A549 (cell line): ENCODE results near the gene CCDC187. TPM values are rescaled to one million over a fixed set of nuclear protein-coding genes. Genes with fewer than 3 reads are reported as not detected.

Experiments
- ATAC-seq, 2 experiments: fragments of 200-7000 bp in 1 of 2; fragments of >200 bp in 1 of 2; cut with Nextera tagmentation in 1 of 2; cut with Tn5 transposase in 1 of 2; 3 replicates each; pipeline versions ENCODE4 v1.8.0 to v1.9.1; 2018 to 2020; ENCODE audit warnings: mild to moderate bottlenecking in 1 of 2, moderate library complexity in 1 of 2
- CTCF ChIA-PET: fragments of 300-600 bp; sonication (Branson Sonifier 250); formaldehyde crosslinking; extraction: SDS; loops from one replicate; lab custom pipeline; 2021; ENCODE audit warnings: antibody characterized with exemption, inconsistent platforms; lab: Yijun Ruan, JAX
- POLR2A ChIA-PET: fragments of 350-600 bp; formaldehyde crosslinking; extraction: SDS; loops from one replicate; lab custom pipeline; 2021; ENCODE audit warnings: antibody characterized with exemption, inconsistent platforms; lab: Yijun Ruan, JAX
- DNase-seq, 2 experiments: peaks; one replicate each; pipeline versions ENCODE4 v3.0.0 to v3.0.0-alpha.2; 2011 to 2016; ENCODE audit warnings: low read depth in 1 of 2, low spot score in 1 of 2
- FAIRE-seq: peaks from 2 replicates; lab custom pipeline; 2011; peaks lifted over from hg19 to GRCh38; lab: Jason Lieb, UNC
- H3K27ac ChIP-seq, 2 experiments: fragments of >200 bp; sonication (Bioruptor Twin); formaldehyde crosslinking; 3 replicates each; pipeline ENCODE4 v1.5.1; 2016 to 2017
- H3K4me1 ChIP-seq: fragments of >200 bp; sonication (Bioruptor Twin); formaldehyde crosslinking; 3 replicates; pipeline ENCODE4 v1.6.1; 2016
- H3K4me2 ChIP-seq: fragments of >200 bp; sonication (Bioruptor Twin); formaldehyde crosslinking; 3 replicates; pipeline ENCODE4 v1.6.1; 2016
- H3K4me3 ChIP-seq: fragments of >200 bp; sonication (Bioruptor Twin); formaldehyde crosslinking; 3 replicates; pipeline ENCODE4 v1.5.1; 2016
- H3K9me3 ChIP-seq: fragments of >200 bp; sonication (Bioruptor Twin); formaldehyde crosslinking; 3 replicates; pipeline ENCODE4 v1.6.1; 2016
- EHF ChIP-seq: fragments of 250-450 bp; sonication (Bioruptor Pico); IDR thresholded peaks from 2 replicates; pipeline ENCODE4 v1.5.0; 2020; ENCODE audit warnings: mild to moderate bottlenecking
- EP300 ChIP-seq, 2 experiments: fragments of >200 bp; sonication (Bioruptor Twin); formaldehyde crosslinking; IDR thresholded peaks; 2 replicates in 1 of 2; 3 replicates in 1 of 2; pipeline ENCODE4 v1.6.1; 2016 to 2017
- FOSB ChIP-seq: fragments of 250-450 bp; sonication (Bioruptor Pico); IDR thresholded peaks from 2 replicates; pipeline ENCODE4 v1.5.0; 2020; ENCODE audit warnings: mild to moderate bottlenecking, moderate library complexity
- FOSL2 ChIP-seq, 2 experiments: fragments of 450-650 bp in 1 of 2; fragments of >200 bp in 1 of 2; sonication (Bioruptor Twin) in 1 of 2; formaldehyde crosslinking; IDR thresholded peaks; 2 replicates each; pipeline versions ENCODE4 v1.5.0 to v1.6.1; 2016 to 2020; ENCODE audit warnings: mild to moderate bottlenecking in 1 of 2, moderate library complexity in 1 of 2
- HDAC2 ChIP-seq: fragments of 200-600 bp; sonication (generic); IDR thresholded peaks from 2 replicates; pipeline ENCODE4 v1.6.1; 2016
- HOXA7 ChIP-seq: fragments of 250-450 bp; sonication (Bioruptor Pico); IDR thresholded peaks from 2 replicates; pipeline ENCODE4 v1.5.0; 2020; ENCODE audit warnings: mild to moderate bottlenecking, moderate library complexity
- HOXB13 ChIP-seq: fragments of 250-450 bp; sonication (Bioruptor Pico); IDR thresholded peaks from 2 replicates; pipeline ENCODE4 v1.5.0; 2020; ENCODE audit warnings: low read depth, mild to moderate bottlenecking, moderate library complexity
- JUNB ChIP-seq: fragments of >200 bp; sonication (Bioruptor Twin); formaldehyde crosslinking; IDR thresholded peaks from 2 replicates; pipeline ENCODE4 v1.6.1; 2016
- KDM5A ChIP-seq: fragments of 200-600 bp; sonication (generic); IDR thresholded peaks from 2 replicates; pipeline ENCODE4 v1.6.1; 2016; ENCODE audit warnings: antibody characterized with exemption, mild to moderate bottlenecking
- MAFK ChIP-seq: fragments of 450-650 bp; IDR thresholded peaks from 2 replicates; pipeline ENCODE4 v1.6.1; 2014; ENCODE audit not compliant: partially characterized antibody
- MAZ ChIP-seq: fragments of 150-350 bp; IDR thresholded peaks from 2 replicates; pipeline ENCODE4 v1.6.1; 2014; ENCODE audit warnings: antibody characterized with exemption, low read depth, low read length, borderline replicate concordance
- NFE2L2 ChIP-seq: fragments of 150-350 bp; conservative IDR thresholded peaks from 2 replicates; pipeline ENCODE4 v1.6.1; 2014; ENCODE audit warnings: low read length
- NPAS2 ChIP-seq: fragments of 250-450 bp; sonication (Bioruptor Pico); IDR thresholded peaks from 2 replicates; pipeline ENCODE4 v1.8.0; 2022; ENCODE audit warnings: mild to moderate bottlenecking, moderate library complexity, borderline replicate concordance
- PHF8 ChIP-seq: fragments of 200-600 bp; sonication (generic); IDR thresholded peaks from 2 replicates; pipeline ENCODE4 v1.6.1; 2016; ENCODE audit warnings: low read depth, mild to moderate bottlenecking, antibody characterized with exemption, moderate library complexity, borderline replicate concordance
- POLR2A ChIP-seq: IDR thresholded peaks from 2 replicates; pipeline ENCODE4 v1.6.1; 2012; ENCODE audit warnings: mild to moderate bottlenecking, low read length
- POLR2AphosphoS2 ChIP-seq: conservative IDR thresholded peaks from 2 replicates; pipeline ENCODE4 v1.6.1; 2012; ENCODE audit warnings: low read length, improper control_type of control experiment, inconsistent platforms
- RAD21 ChIP-seq, 2 experiments: fragments of >200 bp in 1 of 2; sonication (Bioruptor Twin) in 1 of 2; formaldehyde crosslinking in 1 of 2; IDR thresholded peaks in 1 of 2; conservative IDR thresholded peaks in 1 of 2; 2 replicates in 1 of 2; 3 replicates in 1 of 2; pipeline ENCODE4 v1.6.1; 2012 to 2018; ENCODE audit warnings: inconsistent platforms in 1 of 2
- RARB ChIP-seq: fragments of 250-450 bp; sonication (Bioruptor Pico); IDR thresholded peaks from 2 replicates; pipeline ENCODE4 v1.8.0; 2021; ENCODE audit warnings: mild to moderate bottlenecking, moderate library complexity
- RCOR1 ChIP-seq: fragments of 150-350 bp; IDR thresholded peaks from 2 replicates; pipeline ENCODE4 v1.6.1; 2014; ENCODE audit warnings: antibody characterized with exemption, low read length, low read depth
- RFX5 ChIP-seq: fragments of 450-650 bp; IDR thresholded peaks from 2 replicates; pipeline ENCODE4 v1.7.1; 2014; ENCODE audit warnings: antibody characterized with exemption, mild to moderate bottlenecking, moderate library complexity
- ZC3H11A ChIP-seq: fragments of 450-650 bp; IDR thresholded peaks from 2 replicates; pipeline ENCODE4 v1.6.1; 2014; ENCODE audit warnings: antibody characterized with exemption, mild to moderate bottlenecking
- ZSCAN20 ChIP-seq: fragments of 250-450 bp; sonication (Bioruptor Pico); IDR thresholded peaks from 2 replicates; pipeline ENCODE4 v1.8.0; 2022; ENCODE audit warnings: mild to moderate bottlenecking, moderate library complexity
- WGBS: methylation state at CpG from one replicate; pipeline ENCODE4 v1.1.6; 2017; ENCODE audit errors: missing lambda C conversion rate; 5-methylcytosine and 5-hydroxymethylcytosine counted together
- polyA plus RNA-seq, 4 experiments: library from polyadenylated mRNA; depleted of rRNA in 3 of 4; stranded (reverse); fragments of >200 nt; fragmentation: RNase III in 1 of 4; extraction: RNeasy Plus Mini Kit Qiagen cat#74134 plus additional on column Dnase treatment in 1 of 4; gene quantifications; 2 replicates in 3 of 4; 3 replicates in 1 of 4; pipeline ENCODE4 v1.2.3, GENCODE V29; 2011 to 2017
- TF ChIP-seq, protein P1 (sequence below): fragments of >200 bp; sonication (Bioruptor Twin); formaldehyde crosslinking; IDR thresholded peaks from 2 replicates; pipeline ENCODE4 v1.6.1; 2016
- TF ChIP-seq, protein P2 (sequence below): IDR thresholded peaks from 2 replicates; pipeline ENCODE4 v1.6.1; 2012; ENCODE audit warnings: low read depth, borderline replicate concordance
- TF ChIP-seq, protein P3 (sequence below): fragments of 150-350 bp; IDR thresholded peaks from 2 replicates; pipeline ENCODE4 v1.6.1; 2014; ENCODE audit warnings: low read depth, mild to moderate bottlenecking, low read length
- TF ChIP-seq, protein P4 (sequence below): fragments of 250-450 bp; sonication (Bioruptor Pico); IDR thresholded peaks from 2 replicates; pipeline ENCODE4 v1.5.0; 2021; ENCODE audit warnings: mild to moderate bottlenecking, moderate library complexity, borderline replicate concordance
- TF ChIP-seq, protein P5 (sequence below): IDR thresholded peaks from 2 replicates; pipeline ENCODE4 v1.6.1; 2012
- TF ChIP-seq, protein P6 (sequence below): fragments of >200 bp; sonication (Bioruptor Twin); formaldehyde crosslinking; IDR thresholded peaks from 3 replicates; pipeline ENCODE4 v1.5.1; 2016
- TF ChIP-seq, protein P7 (sequence below): fragments of 250-450 bp; sonication (Bioruptor Pico); IDR thresholded peaks from 2 replicates; pipeline ENCODE4 v1.5.0; 2020; ENCODE audit warnings: low read depth, mild to moderate bottlenecking, moderate library complexity

Gene CCDC187
- polyA plus RNA-seq, 2 of the 4 experiments (the other 2 are of a cell fraction), result under 0.01 TPM; not detected in 1

DNA sequence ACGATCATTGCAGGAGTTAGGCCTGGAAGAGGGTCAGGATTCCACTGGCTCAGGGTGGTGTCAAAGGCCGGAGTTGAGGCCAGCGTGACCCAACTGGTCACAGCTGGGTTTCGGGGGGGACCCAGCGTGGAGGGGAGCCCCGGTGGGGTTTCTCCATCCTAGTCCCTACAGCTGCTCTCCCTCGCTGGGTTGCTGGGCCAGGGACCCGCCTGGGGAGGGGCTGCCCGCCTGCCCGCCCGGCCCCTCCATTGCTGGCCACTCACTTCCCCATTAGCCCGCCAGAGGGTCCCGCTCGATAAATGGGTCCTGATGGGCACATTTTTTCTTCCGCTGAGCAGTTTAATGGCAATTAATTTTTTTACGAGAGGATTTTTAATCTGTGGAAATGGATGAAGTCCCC is 8.8 kb downstream of the CCDC187 start (continued):
- TF ChIP-seq HDAC2 (no peak), RCOR1 (no peak), PHF8 (no peak)

DNA sequence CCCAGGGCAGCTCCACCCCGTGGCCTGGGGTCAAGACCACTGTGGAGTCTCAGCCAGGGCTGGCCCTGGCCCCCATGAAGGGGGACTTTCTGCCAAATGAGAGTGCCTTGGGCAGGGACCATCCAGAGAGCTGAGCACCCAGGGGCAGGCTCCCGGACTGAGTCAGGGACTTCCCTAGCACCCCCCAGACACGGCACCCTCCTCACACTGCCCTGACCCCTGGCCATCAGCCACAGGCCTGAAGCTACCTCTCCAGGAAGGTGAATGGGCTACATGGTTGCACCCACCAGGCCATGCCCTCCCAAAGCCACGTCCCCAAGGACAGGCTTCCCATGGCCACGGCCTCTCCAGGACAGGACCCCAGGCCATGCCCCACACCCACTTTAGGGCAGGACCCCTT is 9.5 kb downstream of the CCDC187 start:
- POLR2A ChIA-PET, result no interaction called here
- Histone ChIP-seq H3K27ac (no peak overlapping the region), H3K4me1 (no peaks in the 10 kb centered on the region), H3K9me3 (no peaks in the 10 kb centered on the region), H3K4me2 (no peak overlapping the region)
- no peak for DNase-seq
- 30% methylated on average over 2 of the region's 5 CpGs for WGBS
- ATAC-seq, result no peak
- TF ChIP-seq KDM5A (no peak), EP300 (IDR thresholded peaks at IDR 0.05) (no peak), FOSB (CRISPR knock-in tag) (no peak), POLR2AphosphoS2 (no peak), HOXA7 (no peak), MAZ (no peak), FOSL2 (IDR thresholded peaks at IDR 0.05) (no peak), FOSL2 (CRISPR knock-in tag; IDR thresholded peaks at IDR 0.05) (no peak), ZSCAN20 (CRISPR knock-in tag) (no peak), RAD21 (conservative IDR thresholded peaks at IDR 0.05 in 1 of 2, IDR thresholded peaks at IDR 0.05 in 1 of 2) (no peak)
- TF ChIP-seq, protein P1, sequence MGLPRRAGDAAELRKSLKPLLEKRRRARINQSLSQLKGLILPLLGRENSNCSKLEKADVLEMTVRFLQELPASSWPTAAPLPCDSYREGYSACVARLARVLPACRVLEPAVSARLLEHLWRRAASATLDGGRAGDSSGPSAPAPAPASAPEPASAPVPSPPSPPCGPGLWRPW, result no peak
- TF ChIP-seq, protein P2, sequence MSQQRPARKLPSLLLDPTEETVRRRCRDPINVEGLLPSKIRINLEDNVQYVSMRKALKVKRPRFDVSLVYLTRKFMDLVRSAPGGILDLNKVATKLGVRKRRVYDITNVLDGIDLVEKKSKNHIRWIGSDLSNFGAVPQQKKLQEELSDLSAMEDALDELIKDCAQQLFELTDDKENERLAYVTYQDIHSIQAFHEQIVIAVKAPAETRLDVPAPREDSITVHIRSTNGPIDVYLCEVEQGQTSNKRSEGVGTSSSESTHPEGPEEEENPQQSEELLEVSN, result no peak
- TF ChIP-seq, protein P3, sequence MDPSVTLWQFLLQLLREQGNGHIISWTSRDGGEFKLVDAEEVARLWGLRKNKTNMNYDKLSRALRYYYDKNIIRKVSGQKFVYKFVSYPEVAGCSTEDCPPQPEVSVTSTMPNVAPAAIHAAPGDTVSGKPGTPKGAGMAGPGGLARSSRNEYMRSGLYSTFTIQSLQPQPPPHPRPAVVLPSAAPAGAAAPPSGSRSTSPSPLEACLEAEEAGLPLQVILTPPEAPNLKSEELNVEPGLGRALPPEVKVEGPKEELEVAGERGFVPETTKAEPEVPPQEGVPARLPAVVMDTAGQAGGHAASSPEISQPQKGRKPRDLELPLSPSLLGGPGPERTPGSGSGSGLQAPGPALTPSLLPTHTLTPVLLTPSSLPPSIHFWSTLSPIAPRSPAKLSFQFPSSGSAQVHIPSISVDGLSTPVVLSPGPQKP, result no peak
- TF ChIP-seq, all 56 proteins: peak for 0
- CTCF ChIA-PET, result interaction anchor here (0.5 to 0.9 kb wide), 3 partner anchors 10 to 352 kb away, joined by 3 read pairs; no protein-coding TSS in a partner anchor
- no peak for FAIRE-seq
- no peak overlapping the region for H3K4me3 ChIP-seq

DNA sequence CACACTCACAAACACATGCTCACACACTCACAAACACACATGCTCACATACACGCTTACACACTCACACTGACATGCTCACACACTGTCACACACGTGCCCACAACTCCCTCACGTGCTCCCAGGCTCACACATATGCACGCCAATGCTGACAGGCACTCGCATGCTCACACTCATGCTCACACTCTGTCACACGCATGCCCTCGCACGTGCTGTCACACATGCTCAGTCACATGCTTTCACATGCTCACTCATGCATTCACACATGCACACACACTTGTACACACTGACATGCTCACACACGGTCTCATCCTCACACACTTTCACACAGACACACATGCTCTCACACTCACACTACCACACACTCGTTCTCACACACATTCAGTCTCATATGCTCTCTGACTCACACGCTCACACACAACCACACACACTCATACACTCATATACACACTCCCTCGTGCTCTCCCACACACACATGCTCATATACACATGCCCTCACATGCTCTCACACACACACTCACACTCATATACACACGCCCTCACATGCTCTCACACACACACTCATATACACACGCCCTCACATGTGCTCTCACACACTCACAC is 10.3 kb downstream of the CCDC187 start:
- ChIA-PET CTCF (interaction anchor here (1.0 kb wide), 1 partner anchor 9 kb away, joined by 3 read pairs; no protein-coding TSS in a partner anchor), POLR2A (no interaction called here)
- Histone ChIP-seq H3K9me3 (no peaks in the 10 kb centered on the region), H3K4me2 (no peak overlapping the region), H3K27ac (no peak overlapping the region), H3K4me3 (no peak overlapping the region), H3K4me1 (no peaks in the 10 kb centered on the region)
- 56% methylated on average over 14 of the region's 14 CpGs for WGBS
- ATAC-seq, result no peak
- DNase-seq, result no peak
- no peak for FAIRE-seq
- TF ChIP-seq ZC3H11A (no peak), RARB (no peak), RFX5 (no peak), HOXB13 (CRISPR knock-in tag) (no peak), MAFK (no peak), EHF (CRISPR knock-in tag) (no peak), NFE2L2 (no peak), FOSB (CRISPR knock-in tag) (no peak), POLR2A (no peak), JUNB (no peak), RCOR1 (no peak), NPAS2 (CRISPR knock-in tag) (no peak)
- TF ChIP-seq, protein P4, sequence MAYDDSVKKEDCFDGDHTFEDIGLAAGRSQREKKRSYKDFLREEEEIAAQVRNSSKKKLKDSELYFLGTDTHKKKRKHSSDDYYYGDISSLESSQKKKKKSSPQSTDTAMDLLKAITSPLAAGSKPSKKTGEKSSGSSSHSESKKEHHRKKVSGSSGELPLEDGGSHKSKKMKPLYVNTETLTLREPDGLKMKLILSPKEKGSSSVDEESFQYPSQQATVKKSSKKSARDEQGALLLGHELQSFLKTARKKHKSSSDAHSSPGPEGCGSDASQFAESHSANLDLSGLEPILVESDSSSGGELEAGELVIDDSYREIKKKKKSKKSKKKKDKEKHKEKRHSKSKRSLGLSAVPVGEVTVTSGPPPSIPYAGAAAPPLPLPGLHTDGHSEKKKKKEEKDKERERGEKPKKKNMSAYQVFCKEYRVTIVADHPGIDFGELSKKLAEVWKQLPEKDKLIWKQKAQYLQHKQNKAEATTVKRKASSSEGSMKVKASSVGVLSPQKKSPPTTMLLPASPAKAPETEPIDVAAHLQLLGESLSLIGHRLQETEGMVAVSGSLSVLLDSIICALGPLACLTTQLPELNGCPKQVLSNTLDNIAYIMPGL (CRISPR knock-in tag), result no peak
- TF ChIP-seq, protein P5, sequence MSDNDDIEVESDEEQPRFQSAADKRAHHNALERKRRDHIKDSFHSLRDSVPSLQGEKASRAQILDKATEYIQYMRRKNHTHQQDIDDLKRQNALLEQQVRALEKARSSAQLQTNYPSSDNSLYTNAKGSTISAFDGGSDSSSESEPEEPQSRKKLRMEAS, result no peak
- TF ChIP-seq, protein P6, sequence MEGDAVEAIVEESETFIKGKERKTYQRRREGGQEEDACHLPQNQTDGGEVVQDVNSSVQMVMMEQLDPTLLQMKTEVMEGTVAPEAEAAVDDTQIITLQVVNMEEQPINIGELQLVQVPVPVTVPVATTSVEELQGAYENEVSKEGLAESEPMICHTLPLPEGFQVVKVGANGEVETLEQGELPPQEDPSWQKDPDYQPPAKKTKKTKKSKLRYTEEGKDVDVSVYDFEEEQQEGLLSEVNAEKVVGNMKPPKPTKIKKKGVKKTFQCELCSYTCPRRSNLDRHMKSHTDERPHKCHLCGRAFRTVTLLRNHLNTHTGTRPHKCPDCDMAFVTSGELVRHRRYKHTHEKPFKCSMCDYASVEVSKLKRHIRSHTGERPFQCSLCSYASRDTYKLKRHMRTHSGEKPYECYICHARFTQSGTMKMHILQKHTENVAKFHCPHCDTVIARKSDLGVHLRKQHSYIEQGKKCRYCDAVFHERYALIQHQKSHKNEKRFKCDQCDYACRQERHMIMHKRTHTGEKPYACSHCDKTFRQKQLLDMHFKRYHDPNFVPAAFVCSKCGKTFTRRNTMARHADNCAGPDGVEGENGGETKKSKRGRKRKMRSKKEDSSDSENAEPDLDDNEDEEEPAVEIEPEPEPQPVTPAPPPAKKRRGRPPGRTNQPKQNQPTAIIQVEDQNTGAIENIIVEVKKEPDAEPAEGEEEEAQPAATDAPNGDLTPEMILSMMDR, result no peak
- TF ChIP-seq, protein P7, sequence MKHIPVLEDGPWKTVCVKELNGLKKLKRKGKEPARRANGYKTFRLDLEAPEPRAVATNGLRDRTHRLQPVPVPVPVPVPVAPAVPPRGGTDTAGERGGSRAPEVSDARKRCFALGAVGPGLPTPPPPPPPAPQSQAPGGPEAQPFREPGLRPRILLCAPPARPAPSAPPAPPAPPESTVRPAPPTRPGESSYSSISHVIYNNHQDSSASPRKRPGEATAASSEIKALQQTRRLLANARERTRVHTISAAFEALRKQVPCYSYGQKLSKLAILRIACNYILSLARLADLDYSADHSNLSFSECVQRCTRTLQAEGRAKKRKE (CRISPR knock-in tag), result no peak
- TF ChIP-seq, protein P1, result no peak
